ENCODE measurements around the gene TMX1.

DNA sequence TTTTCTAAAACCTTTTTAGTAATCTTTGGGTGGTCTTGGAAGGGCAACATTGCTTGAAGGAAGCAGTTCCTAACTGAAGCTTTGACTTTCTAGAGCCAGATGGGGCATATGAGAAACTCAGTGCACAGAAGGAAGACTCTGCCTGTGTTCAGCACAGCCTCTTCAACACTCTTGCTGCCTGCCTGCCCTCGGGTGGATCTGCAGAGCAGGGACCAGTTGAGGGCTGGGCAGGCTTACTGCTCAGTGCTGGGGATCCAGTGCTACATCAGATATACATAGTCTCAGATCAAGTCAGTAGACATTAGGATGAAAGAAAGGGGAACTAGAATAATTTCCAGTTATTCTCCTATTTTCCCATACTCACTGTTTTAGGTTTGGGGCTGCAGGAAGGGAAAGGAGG, 29.5 kb upstream of the TMX1 start:
- TF ChIP-seq SNAI2 (CRISPR knock-in tag; IDR thresholded peaks at IDR 0.05): no peak
- TF ChIP-seq, protein P1, sequence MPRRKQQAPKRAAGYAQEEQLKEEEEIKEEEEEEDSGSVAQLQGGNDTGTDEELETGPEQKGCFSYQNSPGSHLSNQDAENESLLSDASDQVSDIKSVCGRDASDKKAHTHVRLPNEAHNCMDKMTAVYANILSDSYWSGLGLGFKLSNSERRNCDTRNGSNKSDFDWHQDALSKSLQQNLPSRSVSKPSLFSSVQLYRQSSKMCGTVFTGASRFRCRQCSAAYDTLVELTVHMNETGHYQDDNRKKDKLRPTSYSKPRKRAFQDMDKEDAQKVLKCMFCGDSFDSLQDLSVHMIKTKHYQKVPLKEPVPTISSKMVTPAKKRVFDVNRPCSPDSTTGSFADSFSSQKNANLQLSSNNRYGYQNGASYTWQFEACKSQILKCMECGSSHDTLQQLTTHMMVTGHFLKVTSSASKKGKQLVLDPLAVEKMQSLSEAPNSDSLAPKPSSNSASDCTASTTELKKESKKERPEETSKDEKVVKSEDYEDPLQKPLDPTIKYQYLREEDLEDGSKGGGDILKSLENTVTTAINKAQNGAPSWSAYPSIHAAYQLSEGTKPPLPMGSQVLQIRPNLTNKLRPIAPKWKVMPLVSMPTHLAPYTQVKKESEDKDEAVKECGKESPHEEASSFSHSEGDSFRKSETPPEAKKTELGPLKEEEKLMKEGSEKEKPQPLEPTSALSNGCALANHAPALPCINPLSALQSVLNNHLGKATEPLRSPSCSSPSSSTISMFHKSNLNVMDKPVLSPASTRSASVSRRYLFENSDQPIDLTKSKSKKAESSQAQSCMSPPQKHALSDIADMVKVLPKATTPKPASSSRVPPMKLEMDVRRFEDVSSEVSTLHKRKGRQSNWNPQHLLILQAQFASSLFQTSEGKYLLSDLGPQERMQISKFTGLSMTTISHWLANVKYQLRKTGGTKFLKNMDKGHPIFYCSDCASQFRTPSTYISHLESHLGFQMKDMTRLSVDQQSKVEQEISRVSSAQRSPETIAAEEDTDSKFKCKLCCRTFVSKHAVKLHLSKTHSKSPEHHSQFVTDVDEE (CRISPR knock-in tag; IDR thresholded peaks at IDR 0.05): no peak
- TF ChIP-seq, protein P2, sequence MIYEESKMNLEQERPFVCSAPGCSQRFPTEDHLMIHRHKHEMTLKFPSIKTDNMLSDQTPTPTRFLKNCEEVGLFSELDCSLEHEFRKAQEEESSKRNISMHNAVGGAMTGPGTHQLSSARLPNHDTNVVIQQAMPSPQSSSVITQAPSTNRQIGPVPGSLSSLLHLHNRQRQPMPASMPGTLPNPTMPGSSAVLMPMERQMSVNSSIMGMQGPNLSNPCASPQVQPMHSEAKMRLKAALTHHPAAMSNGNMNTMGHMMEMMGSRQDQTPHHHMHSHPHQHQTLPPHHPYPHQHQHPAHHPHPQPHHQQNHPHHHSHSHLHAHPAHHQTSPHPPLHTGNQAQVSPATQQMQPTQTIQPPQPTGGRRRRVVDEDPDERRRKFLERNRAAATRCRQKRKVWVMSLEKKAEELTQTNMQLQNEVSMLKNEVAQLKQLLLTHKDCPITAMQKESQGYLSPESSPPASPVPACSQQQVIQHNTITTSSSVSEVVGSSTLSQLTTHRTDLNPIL (CRISPR knock-in tag; IDR thresholded peaks at IDR 0.05; ENCODE audit: low read depth): no peak
- TF ChIP-seq, protein P3, sequence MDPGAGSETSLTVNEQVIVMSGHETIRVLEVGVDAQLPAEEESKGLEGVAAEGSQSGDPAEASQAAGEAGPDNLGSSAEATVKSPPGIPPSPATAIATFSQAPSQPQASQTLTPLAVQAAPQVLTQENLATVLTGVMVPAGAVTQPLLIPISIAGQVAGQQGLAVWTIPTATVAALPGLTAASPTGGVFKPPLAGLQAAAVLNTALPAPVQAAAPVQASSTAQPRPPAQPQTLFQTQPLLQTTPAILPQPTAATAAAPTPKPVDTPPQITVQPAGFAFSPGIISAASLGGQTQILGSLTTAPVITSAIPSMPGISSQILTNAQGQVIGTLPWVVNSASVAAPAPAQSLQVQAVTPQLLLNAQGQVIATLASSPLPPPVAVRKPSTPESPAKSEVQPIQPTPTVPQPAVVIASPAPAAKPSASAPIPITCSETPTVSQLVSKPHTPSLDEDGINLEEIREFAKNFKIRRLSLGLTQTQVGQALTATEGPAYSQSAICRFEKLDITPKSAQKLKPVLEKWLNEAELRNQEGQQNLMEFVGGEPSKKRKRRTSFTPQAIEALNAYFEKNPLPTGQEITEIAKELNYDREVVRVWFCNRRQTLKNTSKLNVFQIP (CRISPR knock-in tag; IDR thresholded peaks at IDR 0.05; ENCODE audit: borderline replicate concordance, low read depth): no peak
- TF ChIP-seq CSDC2 (CRISPR knock-in tag; IDR thresholded peaks at IDR 0.05): no peak
- no peak for TF ChIP-seq ZFP30 (CRISPR knock-in tag; IDR thresholded peaks at IDR 0.05)
- TF ChIP-seq, protein P4, sequence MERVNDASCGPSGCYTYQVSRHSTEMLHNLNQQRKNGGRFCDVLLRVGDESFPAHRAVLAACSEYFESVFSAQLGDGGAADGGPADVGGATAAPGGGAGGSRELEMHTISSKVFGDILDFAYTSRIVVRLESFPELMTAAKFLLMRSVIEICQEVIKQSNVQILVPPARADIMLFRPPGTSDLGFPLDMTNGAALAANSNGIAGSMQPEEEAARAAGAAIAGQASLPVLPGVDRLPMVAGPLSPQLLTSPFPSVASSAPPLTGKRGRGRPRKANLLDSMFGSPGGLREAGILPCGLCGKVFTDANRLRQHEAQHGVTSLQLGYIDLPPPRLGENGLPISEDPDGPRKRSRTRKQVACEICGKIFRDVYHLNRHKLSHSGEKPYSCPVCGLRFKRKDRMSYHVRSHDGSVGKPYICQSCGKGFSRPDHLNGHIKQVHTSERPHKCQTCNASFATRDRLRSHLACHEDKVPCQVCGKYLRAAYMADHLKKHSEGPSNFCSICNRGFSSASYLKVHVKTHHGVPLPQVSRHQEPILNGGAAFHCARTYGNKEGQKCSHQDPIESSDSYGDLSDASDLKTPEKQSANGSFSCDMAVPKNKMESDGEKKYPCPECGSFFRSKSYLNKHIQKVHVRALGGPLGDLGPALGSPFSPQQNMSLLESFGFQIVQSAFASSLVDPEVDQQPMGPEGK (CRISPR knock-in tag; IDR thresholded peaks at IDR 0.05; ENCODE audit: borderline replicate concordance): no peak
- TF ChIP-seq ARNTL (CRISPR knock-in tag; IDR thresholded peaks at IDR 0.05; ENCODE audit: borderline replicate concordance, low read depth): no peak
- TF ChIP-seq ZNF8 (CRISPR knock-in tag; IDR thresholded peaks at IDR 0.05): no peak
- TF ChIP-seq, protein P5, sequence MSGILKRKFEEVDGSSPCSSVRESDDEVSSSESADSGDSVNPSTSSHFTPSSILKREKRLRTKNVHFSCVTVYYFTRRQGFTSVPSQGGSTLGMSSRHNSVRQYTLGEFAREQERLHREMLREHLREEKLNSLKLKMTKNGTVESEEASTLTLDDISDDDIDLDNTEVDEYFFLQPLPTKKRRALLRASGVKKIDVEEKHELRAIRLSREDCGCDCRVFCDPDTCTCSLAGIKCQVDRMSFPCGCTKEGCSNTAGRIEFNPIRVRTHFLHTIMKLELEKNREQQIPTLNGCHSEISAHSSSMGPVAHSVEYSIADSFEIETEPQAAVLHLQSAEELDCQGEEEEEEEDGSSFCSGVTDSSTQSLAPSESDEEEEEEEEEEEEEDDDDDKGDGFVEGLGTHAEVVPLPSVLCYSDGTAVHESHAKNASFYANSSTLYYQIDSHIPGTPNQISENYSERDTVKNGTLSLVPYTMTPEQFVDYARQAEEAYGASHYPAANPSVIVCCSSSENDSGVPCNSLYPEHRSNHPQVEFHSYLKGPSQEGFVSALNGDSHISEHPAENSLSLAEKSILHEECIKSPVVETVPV (CRISPR knock-in tag; IDR thresholded peaks at IDR 0.05): no peak
- no peak for TF ChIP-seq ZNF70 (CRISPR knock-in tag; IDR thresholded peaks at IDR 0.05)
- no peak for TF ChIP-seq TCF4 (CRISPR knock-in tag; IDR thresholded peaks at IDR 0.05; ENCODE audit: borderline replicate concordance)

Data from SK-N-SH treated with all-trans-retinoic acid at 6 μM for 48 hours (cell line).